Thyroid gland (tissue), 4 donors: ENCODE data around the gene ELMO3.

Experiments used
- CTCF ChIP-seq, 6 experiments: fragments of 200-600 bp in 3 of 6; fragments of 450-650 bp in 3 of 6; sonication (generic) in 3 of 6; IDR thresholded peaks; one replicate each; pipeline ENCODE4 v1.5.1; 2016 to 2019; ENCODE audit warnings: antibody characterized with exemption in 6 of 6, mild to moderate bottlenecking in 2 of 6, inconsistent platforms in 1 of 6, moderate library complexity in 1 of 6
- POLR2A ChIP-seq, 2 donors: fragments of 450-650 bp; IDR thresholded peaks; one replicate each; pipeline ENCODE4 v1.6.1; 2017; ENCODE audit warnings: antibody characterized with exemption in 2 of 2, mild to moderate bottlenecking in 2 of 2, moderate library complexity in 1 of 2

GRCh38 chr16:67169642-67170167, 29.2 kb upstream of the ELMO3 start:
- TF ChIP-seq POLR2A (IDR thresholded peaks at IDR 0.05) (no peak), CTCF (IDR thresholded peaks at IDR 0.05) (peak in 2 of 6 experiments; percentile 15 to 36)
